Measurements from ENCODE around the gene LEAP2. TPM values are rescaled to one million over a fixed set of nuclear protein-coding genes. Genes with fewer than 3 reads are reported as not detected.

LEAP2 gene
- total and polyA plus RNA-seq, 2 of the 4 experiments (the other 2 are of a cell fraction): under 0.01 to 0.36 TPM

GRCh38 chr5:132896685-132897084 is 23.2 kb downstream of the LEAP2 start:
- Histone ChIP-seq H3K14ac (replicated peaks; ENCODE audit: low read depth, low read length) (no peak overlapping the region), H2BK5ac (ENCODE audit: low read depth, low read length, poor library complexity, severe bottlenecking) (no peak overlapping the region), H3K4me3 (ENCODE audit: insufficient read depth, low read depth, low read length) (no peak overlapping the region), H3K4ac (ENCODE audit: low read depth, low read length) (no peak overlapping the region), H3K27me3 (ENCODE audit: control insufficient read depth, insufficient read depth, low read length) (no peaks in the 10 kb centered on the region), H4K5ac (ENCODE audit: low read depth, low read length) (no peak overlapping the region), H3K9ac (ENCODE audit: low read depth, low read length) (no peak overlapping the region), H4K91ac (ENCODE audit: insufficient read depth, low read depth, low read length) (no peak overlapping the region), H3K79me1 (ENCODE audit: low read depth in 1 of 2, low read length in 2 of 2) (peaks cover 34 to 44% of the 10 kb centered on the region in 2 experiments), H2BK20ac (ENCODE audit: low read depth, low read length) (no peak overlapping the region), H3K18ac (ENCODE audit: low read depth, low read length) (no peak overlapping the region), H2AK5ac (ENCODE audit: low read depth, low read length) (no peak overlapping the region), H3K27ac (ENCODE audit: insufficient read depth, low read length) (no peak overlapping the region), H3K56ac (ENCODE audit: extremely low read depth, insufficient read depth, low read length) (no peak overlapping the region), H2AK9ac (replicated peaks; ENCODE audit: low read depth, low read length, poor library complexity) (no peak overlapping the region), H2AFZ (replicated peaks; ENCODE audit: low read length, poor library complexity) (no peak overlapping the region), H4K20me1 (ENCODE audit: insufficient read depth, low read length) (peaks cover 4% of the 10 kb centered on the region; the same call in 1 of the 2 replicates), H3K23ac (ENCODE audit: low read depth, low read length) (no peak overlapping the region), H4K8ac (ENCODE audit: low read depth in 2 of 2, low read length in 2 of 2) (no peak overlapping the region), H3K9me3 (ENCODE audit: control insufficient read depth, insufficient read depth, low read length) (no peaks in the 10 kb centered on the region), H3K4me1 (ENCODE audit: control insufficient read depth, insufficient read depth, low read length) (no peaks in the 10 kb centered on the region), H3K4me2 (ENCODE audit: low read depth, low read length) (no peak overlapping the region), H2BK120ac (ENCODE audit: low read depth, low read length) (no peak overlapping the region), H2BK15ac (ENCODE audit: low read depth, low read length) (no peak overlapping the region), H3K36me3 (ENCODE audit: control insufficient read depth, insufficient read depth, low read length) (peaks cover 34% of the 10 kb centered on the region), H3K9me1 (ENCODE audit: insufficient read depth, low read length) (no peaks in the 10 kb centered on the region)
- intact Hi-C loops (cut with micrococcal nuclease): no loop called here
- TSS peak; percentile 98 for BruUV-seq (replicated peaks)
- ChIA-PET CTCF (no interaction called here), POLR2A (ENCODE audit: unreplicated experiment) (interaction anchor here (0.6 kb wide), 1 partner anchor 24 kb away, joined by 3 read pairs; no protein-coding TSS in a partner anchor)
- in situ Hi-C loops (cut with MboI; ENCODE audit: low sequenced_read_pairs): no loop called here
- DNase-seq (no peak), ATAC-seq (ENCODE audit: low read depth) (no peak)
- dilution Hi-C loops (cut with HindIII; ENCODE audit: low sequenced_read_pairs, unreplicated experiment): no loop called here
- TF ChIP-seq MXI1 (IDR thresholded peaks at IDR 0.05; ENCODE audit: borderline replicate concordance, low read depth, low read length) (no peak), RAD21 (IDR thresholded peaks at IDR 0.05; ENCODE audit: low read length) (no peak), CTCF (conservative IDR thresholded peaks at IDR 0.05; ENCODE audit: low read depth, low read length) (no peak), FOS (IDR thresholded peaks at IDR 0.05; ENCODE audit: low read depth, low read length) (no peak), CEBPB (IDR thresholded peaks at IDR 0.05; ENCODE audit: low read depth, low read length) (no peak), RCOR1 (IDR thresholded peaks at IDR 0.05; ENCODE audit: insufficient replicate concordance, low read length) (no peak), MAZ (IDR thresholded peaks at IDR 0.05; ENCODE audit: borderline replicate concordance, low read depth, low read length) (no peak), MAFK (IDR thresholded peaks at IDR 0.05; ENCODE audit: low read depth, low read length) (no peak), BHLHE40 (IDR thresholded peaks at IDR 0.05; ENCODE audit: low read depth, low read length) (no peak), CHD1 (IDR thresholded peaks at IDR 0.05; ENCODE audit: low read depth, low read length) (no peak), NFE2L2 (IDR thresholded peaks at IDR 0.05; ENCODE audit: low read depth, low read length) (no peak), POLR2A (IDR thresholded peaks at IDR 0.05; ENCODE audit: low read depth, low read length) (no peak)
- TF ChIP-seq, protein P1, sequence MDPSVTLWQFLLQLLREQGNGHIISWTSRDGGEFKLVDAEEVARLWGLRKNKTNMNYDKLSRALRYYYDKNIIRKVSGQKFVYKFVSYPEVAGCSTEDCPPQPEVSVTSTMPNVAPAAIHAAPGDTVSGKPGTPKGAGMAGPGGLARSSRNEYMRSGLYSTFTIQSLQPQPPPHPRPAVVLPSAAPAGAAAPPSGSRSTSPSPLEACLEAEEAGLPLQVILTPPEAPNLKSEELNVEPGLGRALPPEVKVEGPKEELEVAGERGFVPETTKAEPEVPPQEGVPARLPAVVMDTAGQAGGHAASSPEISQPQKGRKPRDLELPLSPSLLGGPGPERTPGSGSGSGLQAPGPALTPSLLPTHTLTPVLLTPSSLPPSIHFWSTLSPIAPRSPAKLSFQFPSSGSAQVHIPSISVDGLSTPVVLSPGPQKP (IDR thresholded peaks at IDR 0.05; ENCODE audit: borderline replicate concordance, low read depth, low read length): no peak
- TF ChIP-seq, protein P2, sequence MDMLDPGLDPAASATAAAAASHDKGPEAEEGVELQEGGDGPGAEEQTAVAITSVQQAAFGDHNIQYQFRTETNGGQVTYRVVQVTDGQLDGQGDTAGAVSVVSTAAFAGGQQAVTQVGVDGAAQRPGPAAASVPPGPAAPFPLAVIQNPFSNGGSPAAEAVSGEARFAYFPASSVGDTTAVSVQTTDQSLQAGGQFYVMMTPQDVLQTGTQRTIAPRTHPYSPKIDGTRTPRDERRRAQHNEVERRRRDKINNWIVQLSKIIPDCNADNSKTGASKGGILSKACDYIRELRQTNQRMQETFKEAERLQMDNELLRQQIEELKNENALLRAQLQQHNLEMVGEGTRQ (IDR thresholded peaks at IDR 0.05; ENCODE audit: low read depth, low read length): no peak
- WGBS, 2 experiments (ENCODE audit: extremely low coverage in 2 of 2, insufficient read length in 1 of 2): 100% methylated on average over 3 of the region's 7 CpGs; no CpG with 5 or more reads in 1 of the 2 experiments
